BJ (cell line): Measurements from ENCODE around the gene OLIG3. TPM values are rescaled to one million over a fixed set of nuclear protein-coding genes. Genes with fewer than 3 reads are reported as not detected.

Source experiments
- CTCF ChIA-PET: fragments of 350-600 bp; formaldehyde crosslinking; extraction: SDS; loops from one replicate; lab custom pipeline; 2021; ENCODE audit warnings: antibody characterized with exemption, inconsistent platforms; lab: Yijun Ruan, JAX
- POLR2A ChIA-PET: fragments of 300-600 bp; sonication (Branson Sonifier 250); formaldehyde crosslinking; extraction: SDS; loops from one replicate; lab custom pipeline; 2021; ENCODE audit warnings: antibody characterized with exemption; lab: Charles Lee
- DNase-seq: peaks from one replicate; pipeline ENCODE4 v3.0.0-alpha.2; 2011; ENCODE audit warnings: low read depth
- H3K27me3 ChIP-seq: 2 replicates; pipeline ENCODE4 v1.6.0; 2011; ENCODE audit warnings: low read length; ENCODE audit not compliant: control insufficient read depth, insufficient read depth
- H3K36me3 ChIP-seq: 2 replicates; pipeline ENCODE4 v1.5.1; 2011; ENCODE audit warnings: low read length; ENCODE audit not compliant: control insufficient read depth, insufficient read depth
- H3K4me3 ChIP-seq: 2 replicates; pipeline ENCODE4 v1.5.1; 2011; ENCODE audit warnings: low read depth, mild to moderate bottlenecking, control low read depth, low read length
- polyA plus RNA-seq: library from polyadenylated mRNA; depleted of rRNA; stranded (reverse); fragments of >200 nt; gene quantifications from 2 replicates; pipeline ENCODE4 v1.2.3, GENCODE V29; 2011
- TF ChIP-seq, protein P1 (sequence below): IDR thresholded peaks from 2 replicates; pipeline ENCODE4 v1.5.1; 2011; ENCODE audit warnings: low read depth, mild to moderate bottlenecking, control low read depth, inconsistent platforms, low read length, moderate library complexity; ENCODE audit not compliant: insufficient read depth

OLIG3 gene
- polyA plus RNA-seq, 1 experiment: not detected

GRCh38 chr6:137519629-137520176 is 25.5 kb upstream of the OLIG3 start:
- ChIA-PET POLR2A (no interaction called here), CTCF (interaction anchor here (0.8 kb wide), 1 partner anchor 18 kb away, joined by 4 read pairs; no protein-coding TSS in a partner anchor)
- no peak for DNase-seq
- Histone ChIP-seq H3K36me3 (no peaks in the 10 kb centered on the region), H3K4me3 (no peak overlapping the region), H3K27me3 (peaks cover 9% of the 10 kb centered on the region)
- TF ChIP-seq, protein P1, sequence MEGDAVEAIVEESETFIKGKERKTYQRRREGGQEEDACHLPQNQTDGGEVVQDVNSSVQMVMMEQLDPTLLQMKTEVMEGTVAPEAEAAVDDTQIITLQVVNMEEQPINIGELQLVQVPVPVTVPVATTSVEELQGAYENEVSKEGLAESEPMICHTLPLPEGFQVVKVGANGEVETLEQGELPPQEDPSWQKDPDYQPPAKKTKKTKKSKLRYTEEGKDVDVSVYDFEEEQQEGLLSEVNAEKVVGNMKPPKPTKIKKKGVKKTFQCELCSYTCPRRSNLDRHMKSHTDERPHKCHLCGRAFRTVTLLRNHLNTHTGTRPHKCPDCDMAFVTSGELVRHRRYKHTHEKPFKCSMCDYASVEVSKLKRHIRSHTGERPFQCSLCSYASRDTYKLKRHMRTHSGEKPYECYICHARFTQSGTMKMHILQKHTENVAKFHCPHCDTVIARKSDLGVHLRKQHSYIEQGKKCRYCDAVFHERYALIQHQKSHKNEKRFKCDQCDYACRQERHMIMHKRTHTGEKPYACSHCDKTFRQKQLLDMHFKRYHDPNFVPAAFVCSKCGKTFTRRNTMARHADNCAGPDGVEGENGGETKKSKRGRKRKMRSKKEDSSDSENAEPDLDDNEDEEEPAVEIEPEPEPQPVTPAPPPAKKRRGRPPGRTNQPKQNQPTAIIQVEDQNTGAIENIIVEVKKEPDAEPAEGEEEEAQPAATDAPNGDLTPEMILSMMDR: no peak

DNA sequence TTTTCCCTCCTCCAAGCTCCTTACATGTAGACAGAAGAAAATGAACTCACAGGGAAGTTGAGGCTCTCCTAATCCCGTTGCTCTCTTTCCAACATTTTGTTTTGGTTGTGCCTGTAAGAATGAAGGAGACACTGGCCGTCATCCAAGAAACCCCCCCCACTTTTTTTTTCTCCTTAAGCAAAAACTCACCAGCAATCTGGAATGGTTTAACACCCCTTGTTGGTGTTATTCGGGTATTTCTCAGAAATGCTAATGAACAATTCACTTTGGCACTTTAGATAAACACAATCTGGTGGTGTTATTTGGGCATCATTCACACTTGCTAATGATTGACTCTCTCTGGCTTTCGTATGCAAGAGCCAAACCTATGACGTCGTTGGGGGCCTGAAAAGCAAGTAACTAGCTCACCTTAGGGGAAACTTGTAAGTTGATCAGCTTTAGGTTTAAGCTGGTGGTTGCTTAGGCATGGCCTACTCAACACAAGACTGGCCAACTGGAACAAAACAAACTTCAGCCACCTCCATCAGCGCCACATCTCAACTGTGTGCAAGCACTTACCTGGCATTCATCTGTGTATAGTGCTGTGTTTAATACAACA is 24.3 kb upstream of the OLIG3 start:
- H3K27me3 ChIP-seq: peaks cover 9% of the 10 kb centered on the region
- ChIA-PET CTCF (interaction anchor here (1.4 kb wide), 1 partner anchor 14 kb away, joined by 4 read pairs; no protein-coding TSS in a partner anchor), POLR2A (no interaction called here)
- DNase-seq: no peak
- no peak overlapping the region for H3K4me3 ChIP-seq
- TF ChIP-seq, protein P1: no peak
- H3K36me3 ChIP-seq: no peaks in the 10 kb centered on the region

- ChIA-PET POLR2A (no interaction called here), CTCF (no interaction called here)
- H3K4me3 ChIP-seq: no peak overlapping the region
- TF ChIP-seq, protein P1: no peak
- H3K36me3 ChIP-seq: no peaks in the 10 kb centered on the region
- no peak for DNase-seq
- H3K27me3 ChIP-seq: peaks cover 17% of the 10 kb centered on the region
Observed at GRCh38 chr6:137514418-137514817, 20.2 kb upstream of the OLIG3 start.

DNA sequence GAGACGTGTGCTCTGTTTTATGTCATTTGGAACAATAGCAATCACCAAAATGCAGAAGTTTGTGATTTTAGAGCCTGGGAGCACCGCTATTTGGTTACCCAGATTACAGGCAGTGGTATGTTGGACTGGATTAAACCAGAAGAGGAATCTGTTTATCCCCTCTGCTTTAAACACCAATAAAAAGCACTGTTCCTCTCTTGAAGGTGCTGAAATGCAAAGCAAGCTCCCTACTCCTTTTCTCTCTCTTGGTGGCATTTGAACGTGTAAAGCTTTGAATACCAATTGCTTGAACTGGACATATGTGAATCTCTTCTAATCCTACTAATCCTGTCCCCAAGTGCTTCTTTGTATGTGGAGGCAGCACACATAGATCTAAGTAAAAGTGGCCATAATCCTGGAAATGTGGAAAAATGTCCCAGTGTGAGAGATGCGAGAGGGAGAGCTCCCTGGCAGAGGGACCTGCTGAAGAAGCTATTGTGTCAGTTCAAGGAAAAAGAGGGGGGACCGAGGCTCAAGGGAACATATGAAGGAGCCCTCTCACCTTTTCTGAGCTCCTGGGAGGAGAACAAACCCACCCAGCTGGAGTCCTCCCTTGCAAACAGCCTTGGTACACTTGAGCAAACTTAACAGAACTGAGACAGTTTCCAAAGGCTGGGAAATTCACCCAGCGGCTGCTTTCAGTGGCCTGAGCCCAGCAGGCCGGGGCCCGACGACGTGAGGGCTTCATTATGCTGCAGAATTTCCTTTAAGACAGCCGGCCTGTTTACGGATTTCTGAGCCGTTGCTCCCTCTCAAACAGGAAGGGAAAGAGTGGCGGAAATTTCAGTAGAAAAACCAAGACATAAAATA is 18.8 kb upstream of the OLIG3 start:
- no peak for DNase-seq
- no peak overlapping the region for H3K4me3 ChIP-seq
- ChIA-PET CTCF (no interaction called here), POLR2A (interaction anchor here (0.6 kb wide), 1 partner anchor 66 kb away, joined by 3 read pairs; no protein-coding TSS in a partner anchor)
- peaks cover 12% of the 10 kb centered on the region for H3K27me3 ChIP-seq
- TF ChIP-seq, protein P1: no peak
- no peaks in the 10 kb centered on the region for H3K36me3 ChIP-seq

GRCh38 chr6:137510923-137511322 is 16.7 kb upstream of the OLIG3 start:
- DNase-seq: no peak
- no peak overlapping the region for H3K4me3 ChIP-seq
- H3K27me3 ChIP-seq: peaks cover 9% of the 10 kb centered on the region
- H3K36me3 ChIP-seq: no peaks in the 10 kb centered on the region
- TF ChIP-seq, protein P1: no peak
- POLR2A ChIA-PET: no interaction called here
- CTCF ChIA-PET: no interaction called here
